GM21526 (cell line): ENCODE data around the gene ZNHIT6.

ENCODE experiments used
- ATAC-seq: cut with Tn5 transposase; IDR thresholded peaks from one replicate; pipeline ENCODE4 v1.9.1; 2021; ENCODE audit warnings: moderate library complexity; ENCODE audit not compliant: unreplicated experiment, low FRiP score

ZNHIT6 gene

GRCh38 chr1:85626818-85627217 is 81.4 kb downstream of the ZNHIT6 start:
- no peak for ATAC-seq

GRCh38 chr1:85624361-85624760 is 83.9 kb downstream of the ZNHIT6 start:
- no peak for ATAC-seq

- ATAC-seq, result no peak
Measured at GRCh38 chr1:85623061-85623471, 85.2 kb downstream of the ZNHIT6 start.

- no peak for ATAC-seq
Measured at GRCh38 chr1:85621430-85621829, 86.8 kb downstream of the ZNHIT6 start.

GRCh38 chr1:85617633-85618100 is 90.6 kb downstream of the ZNHIT6 start:
- ATAC-seq, result no peak

GRCh38 chr1:85616736-85617135 is 91.5 kb downstream of the ZNHIT6 start:
- no peak for ATAC-seq

- ATAC-seq, result no peak
Measured at GRCh38 chr1:85616364-85616705, 91.9 kb downstream of the ZNHIT6 start.

GRCh38 chr1:85615586-85616363 is 92.5 kb downstream of the ZNHIT6 start:
- ATAC-seq, result no peak

GRCh38 chr1:85612704-85613361 is 95.4 kb downstream of the ZNHIT6 start:
- ATAC-seq, result no peak

- ATAC-seq, result no peak
Measured at GRCh38 chr1:85611856-85612255, 96.4 kb downstream of the ZNHIT6 start.

GRCh38 chr1:85611425-85611824 is 96.8 kb downstream of the ZNHIT6 start:
- no peak for ATAC-seq

- ATAC-seq, result no peak
Measured at GRCh38 chr1:85609976-85610375, 98.3 kb downstream of the ZNHIT6 start.

GRCh38 chr1:85608851-85609250 is 99.4 kb downstream of the ZNHIT6 start:
- ATAC-seq, result no peak

GRCh38 chr1:85607921-85608265 is 100.3 kb downstream of the ZNHIT6 start:
- no peak for ATAC-seq

GRCh38 chr1:85607126-85607920 is 100.9 kb downstream of the ZNHIT6 start:
- ATAC-seq, result no peak

GRCh38 chr1:85606414-85606800 is 101.8 kb downstream of the ZNHIT6 start:
- ATAC-seq, result no peak

- no peak for ATAC-seq
Measured at GRCh38 chr1:85605484-85606413, 102.5 kb downstream of the ZNHIT6 start.

- ATAC-seq, result no peak
Measured at GRCh38 chr1:85604298-85604997, 103.8 kb downstream of the ZNHIT6 start.

- no peak for ATAC-seq
Measured at GRCh38 chr1:85603086-85603880, 105.0 kb downstream of the ZNHIT6 start.
